Kidney epithelial cell (primary cell): ENCODE measurements around the gene OR10D3. TPM values are rescaled to one million over a fixed set of nuclear protein-coding genes. Genes with fewer than 3 reads are reported as not detected.

Source experiments
- DNase-seq: peaks from one replicate; pipeline ENCODE4 v3.0.0-alpha.2; 2010; ENCODE audit warnings: low read depth
- H3K27me3 ChIP-seq: 2 replicates; pipeline ENCODE4 v1.6.0; 2011; ENCODE audit warnings: low read length; ENCODE audit not compliant: control insufficient read depth, insufficient read depth
- H3K36me3 ChIP-seq: 2 replicates; pipeline ENCODE4 v1.5.1; 2011; ENCODE audit warnings: low read length; ENCODE audit not compliant: control insufficient read depth, insufficient read depth
- H3K4me3 ChIP-seq: 2 replicates; pipeline ENCODE4 v1.5.1; 2011; ENCODE audit warnings: low read depth, mild to moderate bottlenecking, control low read depth, low read length
- total RNA-seq: library from RNA; depleted of rRNA; stranded (reverse); fragments of >200 nt; gene quantifications from 2 replicates; pipeline ENCODE4 v1.2.3, GENCODE V29; 2015
- TF ChIP-seq, protein P1 (sequence below): IDR thresholded peaks from 2 replicates; pipeline ENCODE4 v1.5.1; 2011; ENCODE audit warnings: mild to moderate bottlenecking, moderate library complexity, low read length, control low read depth, inconsistent platforms; ENCODE audit not compliant: insufficient read depth, poor library complexity, severe bottlenecking

Gene OR10D3
- total RNA-seq, 1 donor from 2014 or later: not detected

DNA sequence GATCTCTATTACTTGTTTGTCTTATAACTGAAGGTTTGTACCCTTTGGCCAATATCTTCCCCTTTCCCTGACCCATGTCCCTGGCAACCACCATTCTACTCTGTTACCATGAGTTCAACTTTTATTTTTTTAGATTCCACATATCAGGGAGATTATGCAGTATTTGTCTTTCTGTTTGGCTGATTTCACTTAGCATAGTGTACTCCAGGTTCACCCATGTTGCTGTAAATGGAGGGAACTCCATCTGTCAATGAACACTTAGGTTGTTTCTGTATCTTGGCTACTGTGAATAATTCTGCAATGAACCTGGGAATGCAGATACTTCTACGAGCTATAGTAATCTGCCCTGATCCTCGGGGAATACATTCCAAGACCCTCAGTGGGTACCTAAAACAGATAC, 14.9 kb downstream of the OR10D3 start:
- no peak for DNase-seq
- Histone ChIP-seq H3K4me3 (no peak overlapping the region), H3K27me3 (no peaks in the 10 kb centered on the region), H3K36me3 (no peaks in the 10 kb centered on the region)
- TF ChIP-seq, protein P1, sequence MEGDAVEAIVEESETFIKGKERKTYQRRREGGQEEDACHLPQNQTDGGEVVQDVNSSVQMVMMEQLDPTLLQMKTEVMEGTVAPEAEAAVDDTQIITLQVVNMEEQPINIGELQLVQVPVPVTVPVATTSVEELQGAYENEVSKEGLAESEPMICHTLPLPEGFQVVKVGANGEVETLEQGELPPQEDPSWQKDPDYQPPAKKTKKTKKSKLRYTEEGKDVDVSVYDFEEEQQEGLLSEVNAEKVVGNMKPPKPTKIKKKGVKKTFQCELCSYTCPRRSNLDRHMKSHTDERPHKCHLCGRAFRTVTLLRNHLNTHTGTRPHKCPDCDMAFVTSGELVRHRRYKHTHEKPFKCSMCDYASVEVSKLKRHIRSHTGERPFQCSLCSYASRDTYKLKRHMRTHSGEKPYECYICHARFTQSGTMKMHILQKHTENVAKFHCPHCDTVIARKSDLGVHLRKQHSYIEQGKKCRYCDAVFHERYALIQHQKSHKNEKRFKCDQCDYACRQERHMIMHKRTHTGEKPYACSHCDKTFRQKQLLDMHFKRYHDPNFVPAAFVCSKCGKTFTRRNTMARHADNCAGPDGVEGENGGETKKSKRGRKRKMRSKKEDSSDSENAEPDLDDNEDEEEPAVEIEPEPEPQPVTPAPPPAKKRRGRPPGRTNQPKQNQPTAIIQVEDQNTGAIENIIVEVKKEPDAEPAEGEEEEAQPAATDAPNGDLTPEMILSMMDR: no peak

DNA sequence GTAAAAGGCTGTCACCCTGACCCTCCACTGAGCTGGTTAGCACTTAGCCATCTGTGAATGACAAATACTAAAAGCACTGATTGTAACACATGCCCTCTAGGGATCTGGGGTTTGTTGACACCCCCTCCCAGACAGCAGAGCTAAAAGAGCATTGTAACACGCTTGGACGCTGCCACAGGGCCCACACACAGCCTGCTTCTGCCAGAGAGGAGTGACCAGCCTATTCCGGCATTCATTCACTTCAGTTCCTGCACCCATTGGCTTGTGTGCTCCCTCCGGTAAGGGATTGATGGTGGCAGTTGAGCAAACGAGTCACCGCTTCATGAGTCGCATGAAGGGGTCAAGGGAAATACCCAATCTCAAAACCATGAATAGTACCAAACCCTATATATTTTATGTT, 15.8 kb downstream of the OR10D3 start:
- no peak for DNase-seq

DNA sequence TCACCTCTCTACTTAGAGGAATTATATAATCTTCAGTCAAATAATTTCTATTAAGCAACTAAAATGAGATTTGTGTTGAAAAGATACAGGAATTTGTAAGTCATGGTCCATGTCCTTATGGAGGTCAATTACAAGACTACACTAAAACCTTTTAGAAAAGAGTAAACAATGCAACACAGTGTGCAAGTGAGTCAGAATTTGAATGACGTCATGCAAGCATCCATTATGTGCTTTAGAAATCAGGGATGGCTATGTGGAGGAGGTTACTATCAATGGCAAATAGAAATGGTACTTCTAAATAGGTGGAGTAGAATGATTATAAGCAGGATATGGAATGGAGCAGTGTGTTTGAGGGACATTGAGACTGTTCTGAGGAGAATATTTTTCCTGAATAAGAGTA, 16.6 kb downstream of the OR10D3 start:
- TF ChIP-seq, protein P1: no peak
- Histone ChIP-seq H3K36me3 (no peaks in the 10 kb centered on the region), H3K27me3 (no peaks in the 10 kb centered on the region), H3K4me3 (no peak overlapping the region)
- DNase-seq: no peak

More for the DNA sequence above, 15.8 kb downstream of the OR10D3 start:
- Histone ChIP-seq H3K27me3 (no peaks in the 10 kb centered on the region), H3K4me3 (no peak overlapping the region), H3K36me3 (no peaks in the 10 kb centered on the region)
- TF ChIP-seq, protein P1: no peak

- TF ChIP-seq, protein P1: no peak
- H3K36me3 ChIP-seq: no peaks in the 10 kb centered on the region
- H3K27me3 ChIP-seq: no peaks in the 10 kb centered on the region
- DNase-seq: no peak
- H3K4me3 ChIP-seq: no peak overlapping the region
These were observed 17.5 kb downstream of the OR10D3 start for GRCh38 chr11:124200671-124201070.

GRCh38 chr11:124202951-124203350, 19.8 kb downstream of the OR10D3 start:
- H3K36me3 ChIP-seq: no peaks in the 10 kb centered on the region
- TF ChIP-seq, protein P1: no peak
- DNase-seq: no peak
- no peak overlapping the region for H3K4me3 ChIP-seq
- H3K27me3 ChIP-seq: no peaks in the 10 kb centered on the region

DNA sequence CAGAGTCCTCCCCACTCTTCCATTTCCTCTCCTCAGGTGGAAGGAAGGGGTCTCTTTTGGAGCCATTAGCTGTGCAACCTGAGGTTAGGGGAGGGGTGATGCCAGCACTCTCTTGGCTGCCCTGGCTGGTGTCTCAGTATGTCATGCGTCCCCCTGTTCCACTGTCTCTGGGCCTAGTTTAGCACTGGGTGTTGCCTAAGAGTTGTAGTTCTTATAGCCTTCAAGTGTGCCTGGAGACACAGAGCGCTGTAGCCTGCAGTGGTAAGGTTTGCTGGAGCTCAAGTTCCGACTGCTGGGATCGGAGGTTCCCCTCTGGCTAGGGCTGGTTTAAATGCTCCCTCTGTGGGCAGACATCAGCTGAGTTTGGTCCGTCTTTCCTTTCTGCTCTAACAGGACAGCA, 20.9 kb downstream of the OR10D3 start:
- Histone ChIP-seq H3K4me3 (no peak overlapping the region), H3K27me3 (no peaks in the 10 kb centered on the region), H3K36me3 (no peaks in the 10 kb centered on the region)
- TF ChIP-seq, protein P1: no peak
- no peak for DNase-seq
